Frontal cortex (tissue), 4 donors: ENCODE results near the gene BTG1. TPM values are rescaled to one million over a fixed set of nuclear protein-coding genes. Genes with fewer than 3 reads are reported as not detected.

Experiments
- DNase-seq, 2 donors: peaks; one replicate each; pipeline ENCODE4 v3.0.0; 2012; ENCODE audit warnings: low spot score in 2 of 2
- FAIRE-seq: peaks from 2 replicates; lab custom pipeline; 2012; peaks lifted over from hg19 to GRCh38; lab: Jason Lieb, UNC
- total RNA-seq: library from RNA; depleted of rRNA; stranded (reverse); fragments of >200 nt; gene quantifications from one replicate; pipeline ENCODE4 v1.2.3, GENCODE V29; 2014
- donor health status: control.
- donor health status: control.
- donor health status: control.

Gene BTG1
- total RNA-seq, 1 donor from 2014 or later, result 15.5 TPM

- FAIRE-seq, result no peak
- DNase-seq, result no peak
Observed at GRCh38 chr12:92155733-92156132, 10.1 kb upstream of the BTG1 start.

- DNase-seq, result no peak
- no peak for FAIRE-seq
Observed at GRCh38 chr12:92151916-92152315, 6.3 kb upstream of the BTG1 start.

- DNase-seq (no peak), FAIRE-seq (no peak)
Observed at GRCh38 chr12:92149563-92149962, 3.9 kb upstream of the BTG1 start.

- DNase-seq, result no peak
- no peak for FAIRE-seq
Observed at GRCh38 chr12:92147491-92147890, 1.8 kb upstream of the BTG1 start.

- no peak for DNase-seq
- FAIRE-seq, result no peak
Observed at GRCh38 chr12:92146497-92147224, 1.0 kb upstream of the BTG1 start.

- peak in 1 of 2 donors; percentile 24 for DNase-seq
Observed at GRCh38 chr12:92145481-92145730, 240 bp downstream of the BTG1 start.

GRCh38 chr12:92144631-92145480, 790 bp downstream of the BTG1 start:
- FAIRE-seq (no peak), DNase-seq (peak; percentile 24 to 47)

More at GRCh38 chr12:92145481-92145730, 240 bp downstream of the BTG1 start:
- FAIRE-seq, result no peak

- DNase-seq, result peak in 1 of 2 donors; percentile 24
- FAIRE-seq, result no peak
Observed at GRCh38 chr12:92143686-92144630, 1.7 kb downstream of the BTG1 start.

GRCh38 chr12:92143258-92143657, 2.4 kb downstream of the BTG1 start:
- no peak for FAIRE-seq
- DNase-seq, result no peak

- DNase-seq (no peak), FAIRE-seq (no peak)
Observed at GRCh38 chr12:92142251-92142926, 3.3 kb downstream of the BTG1 start.

GRCh38 chr12:92141591-92142121, 4.0 kb downstream of the BTG1 start:
- no peak for DNase-seq
- no peak for FAIRE-seq

GRCh38 chr12:92140896-92141536, 4.6 kb downstream of the BTG1 start:
- DNase-seq (no peak), FAIRE-seq (no peak)

- DNase-seq (no peak), FAIRE-seq (no peak)
Observed at GRCh38 chr12:92140156-92140555, 5.5 kb downstream of the BTG1 start.

- FAIRE-seq, result no peak
- DNase-seq, result no peak
Observed at GRCh38 chr12:92139634-92140150, 6.0 kb downstream of the BTG1 start.

- DNase-seq (no peak), FAIRE-seq (no peak)
Observed at GRCh38 chr12:92138626-92139025, 7.0 kb downstream of the BTG1 start.

GRCh38 chr12:92138144-92138543, 7.5 kb downstream of the BTG1 start:
- FAIRE-seq (no peak), DNase-seq (no peak)

- DNase-seq, result no peak
- no peak for FAIRE-seq
Observed at GRCh38 chr12:92136965-92137721, 8.5 kb downstream of the BTG1 start.
